Left lung (tissue), 10 donors: ENCODE measurements around the gene ADH6. TPM values are rescaled to one million over a fixed set of nuclear protein-coding genes. Genes with fewer than 3 reads are reported as not detected.
A peak's percentile ranks its signal among the peaks of the same experiment; 100 is the strongest.

Source experiments
- ATAC-seq: fragments of 200-7000 bp; cut with Tn5 transposase; one replicate; pipeline ENCODE4 v1.9.1; 2020; ENCODE audit warnings: moderate library complexity
- DNase-seq, 4 donors: peaks; one replicate each; pipeline ENCODE4 v3.0.0-alpha.2; 2013 to 2020
- H3K27ac ChIP-seq, 2 donors: fragments of 200-600 bp; sonication (generic) in 1 of 2; one replicate each; pipeline versions ENCODE4 v1.5.0 to v1.8.0; 2020 to 2021
- H3K27me3 ChIP-seq, 2 donors: fragments of 200-600 bp; sonication (generic) in 1 of 2; one replicate each; pipeline versions ENCODE4 v1.5.0 to v1.8.0; 2020 to 2021
- H3K36me3 ChIP-seq, 2 donors: fragments of 200-600 bp; sonication (generic) in 1 of 2; one replicate each; pipeline versions ENCODE4 v1.5.0 to v1.8.0; 2020 to 2021
- H3K4me1 ChIP-seq, 2 donors: fragments of 200-600 bp; one replicate each; pipeline ENCODE4 v1.8.0; 2021
- H3K4me3 ChIP-seq, 2 donors: fragments of 200-600 bp; sonication (generic) in 1 of 2; one replicate each; pipeline versions ENCODE4 v1.5.0 to v1.8.0; 2020 to 2021; ENCODE audit warnings: mild to moderate bottlenecking in 1 of 2
- H3K9me3 ChIP-seq, 2 donors: fragments of 200-600 bp; sonication (generic) in 1 of 2; one replicate each; pipeline versions ENCODE4 v1.5.0 to v1.8.0; 2020 to 2021
- CTCF ChIP-seq, 2 donors: fragments of 200-600 bp; sonication (generic) in 1 of 2; IDR thresholded peaks; one replicate each; pipeline versions ENCODE4 v1.5.0 to v1.8.0; 2021; ENCODE audit warnings: antibody characterized with exemption in 2 of 2
- intact Hi-C, 2 donors: fragments of 100-400 bp; cut with DNase I; formaldehyde crosslinking; loops; one replicate each; pipeline versions ENCODE4 v1.11.2 to v1.14.2; 2022
- polyA plus RNA-seq, 6 donors: library from polyadenylated mRNA; unstranded; fragments of 120-200 nt; gene quantifications; one replicate each; pipeline ENCODE4 v1.2.1, GENCODE V29; 2013; ENCODE audit not compliant: insufficient read length in 6 of 6
- total RNA-seq, 2 donors: library from RNA; stranded (reverse); fragmentation: NEBNext Ultra II Directional; extraction: Animal tissue kit (Norgen Biotek cat#: 25700); gene quantifications; one replicate each; pipeline ENCODE4 v1.2.1, GENCODE V29; 2021
- donor health status: DM: no; HTN: yes; CAD: no.
- donor health status: DM: no; HTN: no; CAD: no.

The ADH6 gene
- total and polyA plus RNA-seq, 8 donors = 11.8 to 23.6 (median 16.0) TPM; not detected in 2

- Histone ChIP-seq H3K4me3 (no peak overlapping the region), H3K27me3 (no peaks in the 10 kb centered on the region), H3K9me3 (no peaks in the 10 kb centered on the region), H3K4me1 (no peaks in the 10 kb centered on the region), H3K36me3 (no peaks in the 10 kb centered on the region), H3K27ac (no peak overlapping the region)
- intact Hi-C loops = no loop called here
- no peak for DNase-seq
- ATAC-seq = no peak
- no peak for TF ChIP-seq CTCF (IDR thresholded peaks at IDR 0.05)
Observed at GRCh38 chr4:99210789-99211188, 8.3 kb downstream of the ADH6 start.

DNA sequence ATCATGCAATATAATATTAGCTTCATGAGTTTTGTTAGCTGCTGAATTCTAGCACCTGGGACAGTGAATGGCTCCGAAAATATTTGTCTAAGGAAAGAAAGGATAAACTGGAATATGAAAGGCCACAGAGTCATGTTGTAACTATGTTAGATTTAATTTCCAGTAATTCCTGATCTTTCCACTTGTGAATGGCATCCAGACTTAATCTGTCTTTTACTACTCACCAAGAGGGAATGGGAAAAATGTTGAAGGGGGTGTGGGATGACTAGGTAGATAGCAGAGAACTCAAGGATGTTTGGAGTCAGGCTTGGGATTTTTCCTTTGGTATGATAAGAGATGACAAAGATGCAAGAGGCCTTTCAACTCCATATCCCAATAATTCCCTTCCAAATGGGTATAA is 9.4 kb downstream of the ADH6 start:
- Histone ChIP-seq H3K4me1 (peaks cover 0 to 5% of the 10 kb centered on the region in 2 donors), H3K27ac (no peak overlapping the region), H3K27me3 (no peaks in the 10 kb centered on the region), H3K4me3 (no peak overlapping the region), H3K9me3 (no peaks in the 10 kb centered on the region), H3K36me3 (no peaks in the 10 kb centered on the region)
- ATAC-seq (no peak), DNase-seq (no peak)
- intact Hi-C loops = no loop called here
- TF ChIP-seq CTCF (IDR thresholded peaks at IDR 0.05) = no peak

DNA sequence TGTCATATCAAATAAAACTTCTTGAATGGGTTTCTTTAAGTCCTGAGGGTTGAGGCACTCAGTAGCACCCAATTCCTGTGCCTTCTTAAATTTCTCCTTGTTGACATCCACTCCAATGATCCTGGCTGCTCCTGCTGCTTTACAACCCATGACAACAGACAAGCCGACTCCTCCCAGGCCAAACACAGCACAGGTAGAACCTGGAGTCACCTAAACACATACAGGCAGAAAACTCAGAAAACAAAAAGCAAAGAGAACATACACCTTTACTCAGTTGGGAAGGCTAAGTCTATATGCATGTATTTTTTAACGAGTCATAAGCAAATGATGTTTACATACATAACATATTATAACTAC is 10.3 kb downstream of the ADH6 start:
- no peaks in the 10 kb centered on the region for H3K27me3 ChIP-seq
- TF ChIP-seq CTCF (IDR thresholded peaks at IDR 0.05) = no peak
- no peak overlapping the region for H3K4me3 ChIP-seq
- intact Hi-C loops = no loop called here
- no peaks in the 10 kb centered on the region for H3K36me3 ChIP-seq
- ATAC-seq (no peak), DNase-seq (no peak)
- peaks cover 0 to 5% of the 10 kb centered on the region in 2 donors for H3K4me1 ChIP-seq
- no peaks in the 10 kb centered on the region for H3K9me3 ChIP-seq
- H3K27ac ChIP-seq = peak overlapping the region in 1 of 2 donors; percentile 16

DNA sequence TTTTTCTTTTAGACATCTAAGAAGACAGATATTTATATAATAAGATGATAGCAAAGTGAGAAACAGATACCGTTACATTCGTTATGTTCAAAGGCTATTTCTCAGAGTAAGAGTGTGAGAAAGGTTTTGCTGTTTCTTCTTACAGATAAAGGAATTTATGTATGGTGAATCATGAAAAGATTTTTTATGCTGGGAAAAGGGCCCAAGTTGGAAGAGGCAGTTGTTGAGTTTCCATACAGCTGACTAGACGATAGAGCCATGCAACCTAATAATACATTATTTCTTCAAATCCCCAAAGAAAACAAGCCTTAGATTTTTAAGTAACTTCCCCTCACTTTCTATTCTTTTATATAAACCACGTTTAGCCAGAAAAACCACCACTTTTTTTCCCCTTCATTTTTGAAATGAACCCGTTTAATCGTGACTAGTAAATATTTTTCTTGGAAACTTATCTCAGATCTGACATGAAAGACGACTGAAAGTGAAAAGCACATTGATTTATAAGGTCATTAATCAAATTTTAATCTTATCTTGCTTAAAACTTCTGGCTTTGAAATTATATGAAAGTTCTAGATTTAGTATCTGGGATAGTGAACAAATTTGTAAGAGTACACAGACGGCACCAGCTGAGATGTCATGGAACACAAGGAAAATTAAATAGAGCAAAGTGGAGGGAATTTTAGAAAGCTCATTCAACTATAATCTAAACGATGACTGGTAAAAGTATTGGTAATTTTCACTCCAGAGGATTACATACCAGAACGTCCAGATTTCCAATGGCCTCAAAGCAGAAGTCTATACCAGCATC is 10.9 kb downstream of the ADH6 start:
- no peak for DNase-seq
- H3K27ac ChIP-seq = peak overlapping the region in 1 of 2 donors; percentile 16
- intact Hi-C loops = no loop called here
- no peaks in the 10 kb centered on the region for H3K9me3 ChIP-seq
- no peaks in the 10 kb centered on the region for H3K36me3 ChIP-seq
- H3K4me3 ChIP-seq = no peak overlapping the region
- TF ChIP-seq CTCF (IDR thresholded peaks at IDR 0.05) = no peak
- H3K4me1 ChIP-seq = peaks cover 0 to 5% of the 10 kb centered on the region in 2 donors
- H3K27me3 ChIP-seq = no peaks in the 10 kb centered on the region
- ATAC-seq = no peak

- DNase-seq (no peak), ATAC-seq (no peak)
- peak overlapping the region in 1 of 2 donors; percentile 16 for H3K27ac ChIP-seq
- no peak overlapping the region for H3K4me3 ChIP-seq
- H3K27me3 ChIP-seq = no peaks in the 10 kb centered on the region
- H3K36me3 ChIP-seq = no peaks in the 10 kb centered on the region
- intact Hi-C loops = no loop called here
- peaks cover 0 to 12% of the 10 kb centered on the region in 2 donors for H3K4me1 ChIP-seq
- H3K9me3 ChIP-seq = no peaks in the 10 kb centered on the region
- no peak for TF ChIP-seq CTCF (IDR thresholded peaks at IDR 0.05)
Observed at GRCh38 chr4:99207069-99207743, 11.8 kb downstream of the ADH6 start.
